Measurements from ENCODE around the gene ADARB2.

ADARB2 gene

GRCh38 chr10:1521741-1522140 lies 215.6 kb downstream of the ADARB2 start:
- in situ Hi-C loops (cut with MboI; ENCODE audit: low pct_unique_long_range_greater_than_20kb, low sequenced_read_pairs, unreplicated experiment): no loop called here
- no peak for TF ChIP-seq CTCF (IDR thresholded peaks at IDR 0.05; ENCODE audit: extremely low read depth, insufficient read depth, missing control alignments)
- no peak for DNase-seq (ENCODE audit: low spot score)

DNA sequence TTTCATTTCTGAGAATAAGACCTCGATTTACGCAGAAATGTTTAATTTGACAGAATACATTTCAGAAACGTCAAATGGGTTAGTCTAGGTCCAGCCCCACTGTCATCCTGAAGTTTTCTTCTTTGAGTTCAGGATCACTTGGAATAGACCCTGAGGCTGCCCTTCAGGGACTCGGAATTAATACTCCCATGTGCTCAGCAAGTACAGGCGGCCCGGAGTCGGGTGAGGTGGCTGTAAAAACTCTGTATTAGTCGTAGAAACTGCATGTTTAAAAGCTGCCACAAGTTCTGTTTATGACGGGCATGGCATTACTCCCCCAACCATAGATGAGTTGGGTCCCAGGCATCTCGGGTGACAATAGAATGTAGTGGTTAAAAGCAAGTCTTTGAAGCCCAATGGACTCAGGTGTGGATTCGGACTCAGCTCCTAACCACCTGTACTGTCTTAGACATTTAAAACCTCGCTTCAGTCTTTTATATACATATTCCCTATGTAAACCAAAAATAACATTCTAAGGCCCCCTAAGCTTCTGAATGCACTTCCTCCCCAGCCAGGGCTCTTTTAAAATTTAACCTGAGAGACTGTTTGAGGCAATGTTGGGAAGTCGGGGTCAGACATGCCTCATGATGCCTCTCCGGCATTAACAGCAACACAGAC lies 216.3 kb downstream of the ADARB2 start:
- DNase-seq (ENCODE audit: low spot score): no peak
- no peak for TF ChIP-seq CTCF (IDR thresholded peaks at IDR 0.05; ENCODE audit: extremely low read depth, insufficient read depth, missing control alignments)
- in situ Hi-C loops (cut with MboI; ENCODE audit: low pct_unique_long_range_greater_than_20kb, low sequenced_read_pairs, unreplicated experiment): no loop called here

GRCh38 chr10:1519391-1519790 lies 217.9 kb downstream of the ADARB2 start:
- no peak for DNase-seq (ENCODE audit: low spot score)
- in situ Hi-C loops (cut with MboI; ENCODE audit: low pct_unique_long_range_greater_than_20kb, low sequenced_read_pairs, unreplicated experiment): no loop called here
- no peak for TF ChIP-seq CTCF (IDR thresholded peaks at IDR 0.05; ENCODE audit: extremely low read depth, insufficient read depth, missing control alignments)

GRCh38 chr10:1517684-1518083 lies 219.6 kb downstream of the ADARB2 start:
- in situ Hi-C loops (cut with MboI; ENCODE audit: low pct_unique_long_range_greater_than_20kb, low sequenced_read_pairs, unreplicated experiment): no loop called here
- TF ChIP-seq CTCF (IDR thresholded peaks at IDR 0.05; ENCODE audit: extremely low read depth, insufficient read depth, missing control alignments): no peak
- DNase-seq (ENCODE audit: low spot score): no peak

- DNase-seq (ENCODE audit: low spot score): no peak
- in situ Hi-C loops (cut with MboI; ENCODE audit: low pct_unique_long_range_greater_than_20kb, low sequenced_read_pairs, unreplicated experiment): no loop called here
- TF ChIP-seq CTCF (IDR thresholded peaks at IDR 0.05; ENCODE audit: extremely low read depth, insufficient read depth, missing control alignments): no peak
Observed at GRCh38 chr10:1516492-1517165, 220.7 kb downstream of the ADARB2 start.

GRCh38 chr10:1515780-1516491 lies 221.4 kb downstream of the ADARB2 start:
- no peak for TF ChIP-seq CTCF (IDR thresholded peaks at IDR 0.05; ENCODE audit: extremely low read depth, insufficient read depth, missing control alignments)
- DNase-seq (ENCODE audit: low spot score): no peak
- in situ Hi-C loops (cut with MboI; ENCODE audit: low pct_unique_long_range_greater_than_20kb, low sequenced_read_pairs, unreplicated experiment): no loop called here
